Measurements from ENCODE around the gene GHR.
A peak's percentile ranks its signal among the peaks of the same experiment; 100 is the strongest.

The GHR gene

GRCh38 chr5:42494414-42494813 lies 71.2 kb downstream of the GHR start (continued):
- TF ChIP-seq ZSCAN5A (tag by site-specific recombination; IDR thresholded peaks at IDR 0.05) (no peak), ZNF266 (tag by site-specific recombination; IDR thresholded peaks at IDR 0.05; ENCODE audit: low read depth) (no peak), ZBTB48 (tag by site-specific recombination; IDR thresholded peaks at IDR 0.05) (no peak), ZEB2 (tag by site-specific recombination; IDR thresholded peaks at IDR 0.05) (no peak), ZNF701 (tag by site-specific recombination; IDR thresholded peaks at IDR 0.05) (no peak), ZBTB17 (tag by site-specific recombination; IDR thresholded peaks at IDR 0.05) (no peak), ZNF423 (tag by site-specific recombination; IDR thresholded peaks at IDR 0.05) (no peak), ZNF23 (tag by site-specific recombination; IDR thresholded peaks at IDR 0.05; ENCODE audit: borderline replicate concordance) (no peak), ZNF639 (tag by site-specific recombination; IDR thresholded peaks at IDR 0.05) (no peak), ZNF544 (tag by site-specific recombination; IDR thresholded peaks at IDR 0.05) (no peak), ZNF610 (tag by site-specific recombination; IDR thresholded peaks at IDR 0.05; ENCODE audit: borderline replicate concordance) (no peak)

- Histone ChIP-seq H3K9me3 (ENCODE audit: control insufficient read depth, insufficient read depth, low read depth, low read length) (no peaks in the 10 kb centered on the region), H3K27ac (ENCODE audit: extremely low read depth, low read depth, low read length) (no peak overlapping the region), H3K36me3 (ENCODE audit: control insufficient read depth in 2 of 2, insufficient read depth in 1 of 2, low read length in 2 of 2) (no peaks in the 10 kb centered on the region), H3K4me3 (ENCODE audit: low read depth, low read length) (no peak overlapping the region), H3K4me1 (ENCODE audit: control insufficient read depth, insufficient read depth, low read length) (peaks cover 4% of the 10 kb centered on the region; the same call in 1 of the 2 replicates)
- ChIA-PET POLR2A (no interaction called here), CTCF (no interaction called here)
- TF ChIP-seq ZNF24 (tag by site-specific recombination; IDR thresholded peaks at IDR 0.05) (no peak), ZBTB48 (tag by site-specific recombination; IDR thresholded peaks at IDR 0.05) (peak; percentile 30; the same call in 1 of the 2 replicates), ZBTB17 (tag by site-specific recombination; IDR thresholded peaks at IDR 0.05) (no peak)
Observed at GRCh38 chr5:42495914-42496313, 72.7 kb downstream of the GHR start.

GRCh38 chr5:42496397-42497156 lies 73.3 kb downstream of the GHR start:
- ChIA-PET CTCF (no interaction called here), POLR2A (no interaction called here)
- no peaks in the 10 kb centered on the region for H3K9me3 ChIP-seq (ENCODE audit: control insufficient read depth, insufficient read depth, low read depth, low read length)
- H3K27ac ChIP-seq (ENCODE audit: extremely low read depth, low read depth, low read length) = no peak overlapping the region
- peaks cover 4% of the 10 kb centered on the region; the same call in 1 of the 2 replicates for H3K4me1 ChIP-seq (ENCODE audit: control insufficient read depth, insufficient read depth, low read length)
- no peaks in the 10 kb centered on the region for H3K36me3 ChIP-seq (ENCODE audit: control insufficient read depth in 2 of 2, insufficient read depth in 1 of 2, low read length in 2 of 2)
- H3K4me3 ChIP-seq (ENCODE audit: low read depth, low read length) = no peak overlapping the region
- TF ChIP-seq ZNF521 (tag by site-specific recombination; IDR thresholded peaks at IDR 0.05) = no peak
- TF ChIP-seq ZNF660 (tag by site-specific recombination; IDR thresholded peaks at IDR 0.05) = no peak
- no peak for TF ChIP-seq ZNF658 (tag by site-specific recombination; IDR thresholded peaks at IDR 0.05)
- TF ChIP-seq ZNF639 (tag by site-specific recombination; IDR thresholded peaks at IDR 0.05) = no peak
- no peak for TF ChIP-seq IKZF3 (tag by site-specific recombination; IDR thresholded peaks at IDR 0.05)
- no peak for TF ChIP-seq RBAK (tag by site-specific recombination; IDR thresholded peaks at IDR 0.05)
- TF ChIP-seq ZNF791 (tag by site-specific recombination; IDR thresholded peaks at IDR 0.05) = no peak
- no peak for TF ChIP-seq ZNF518A (tag by site-specific recombination; conservative IDR thresholded peaks at IDR 0.05; ENCODE audit: low read depth)
- no peak for TF ChIP-seq ZNF133 (tag by site-specific recombination; IDR thresholded peaks at IDR 0.05)
- no peak for TF ChIP-seq ZNF514 (tag by site-specific recombination; IDR thresholded peaks at IDR 0.05)
- TF ChIP-seq ZBTB48 (tag by site-specific recombination; IDR thresholded peaks at IDR 0.05) = no peak
- TF ChIP-seq ZNF837 (tag by site-specific recombination; IDR thresholded peaks at IDR 0.05) = no peak
- no peak for TF ChIP-seq ZNF26 (tag by site-specific recombination; IDR thresholded peaks at IDR 0.05)
